Renal cortical epithelial cell (primary cell): ENCODE results near the gene MMP15. TPM values are rescaled to one million over a fixed set of nuclear protein-coding genes. Genes with fewer than 3 reads are reported as not detected.

Source experiments
- DNase-seq: peaks from one replicate; pipeline ENCODE4 v3.0.0-alpha.2; 2011; ENCODE audit warnings: low read depth
- total RNA-seq: library from RNA; depleted of rRNA; stranded (reverse); fragments of >200 nt; gene quantifications from 2 replicates; pipeline ENCODE4 v1.2.3, GENCODE V29; 2014

The MMP15 gene
- total RNA-seq, 1 donor from 2014 or later, result 68.6 TPM

GRCh38 chr16:58019866-58020538, 5.6 kb upstream of the MMP15 start:
- DNase-seq, result no peak

GRCh38 chr16:58020628-58021521, 4.7 kb upstream of the MMP15 start:
- DNase-seq, result peak; percentile 27

GRCh38 chr16:58021661-58022551, 3.6 kb upstream of the MMP15 start:
- peak; percentile 78 for DNase-seq

GRCh38 chr16:58022601-58023371, 2.8 kb upstream of the MMP15 start:
- DNase-seq, result peak; percentile 61

- no peak for DNase-seq
Measured at GRCh38 chr16:58024486-58025350, 836 bp upstream of the MMP15 start.

GRCh38 chr16:58026139-58026704, 668 bp downstream of the MMP15 start:
- DNase-seq, result no peak

- no peak for DNase-seq
Measured at GRCh38 chr16:58026705-58027160, 1.2 kb downstream of the MMP15 start.

GRCh38 chr16:58027161-58027915, 1.8 kb downstream of the MMP15 start:
- DNase-seq, result peak; percentile 36

- DNase-seq, result no peak
Measured at GRCh38 chr16:58027916-58028455, 2.4 kb downstream of the MMP15 start.

- no peak for DNase-seq
Measured at GRCh38 chr16:58028541-58029070, 3.1 kb downstream of the MMP15 start.

- no peak for DNase-seq
Measured at GRCh38 chr16:58029410-58029809, 3.9 kb downstream of the MMP15 start.

GRCh38 chr16:58030136-58030840, 4.7 kb downstream of the MMP15 start:
- no peak for DNase-seq

- DNase-seq, result no peak
Measured at GRCh38 chr16:58031016-58031800, 5.7 kb downstream of the MMP15 start.

- DNase-seq, result no peak
Measured at GRCh38 chr16:58032710-58033293, 7.2 kb downstream of the MMP15 start.

- no peak for DNase-seq
Measured at GRCh38 chr16:58034128-58034685, 8.7 kb downstream of the MMP15 start.

- no peak for DNase-seq
Measured at GRCh38 chr16:58034774-58035173, 9.2 kb downstream of the MMP15 start.
